ENCODE data around the gene ERAP2.

DNA sequence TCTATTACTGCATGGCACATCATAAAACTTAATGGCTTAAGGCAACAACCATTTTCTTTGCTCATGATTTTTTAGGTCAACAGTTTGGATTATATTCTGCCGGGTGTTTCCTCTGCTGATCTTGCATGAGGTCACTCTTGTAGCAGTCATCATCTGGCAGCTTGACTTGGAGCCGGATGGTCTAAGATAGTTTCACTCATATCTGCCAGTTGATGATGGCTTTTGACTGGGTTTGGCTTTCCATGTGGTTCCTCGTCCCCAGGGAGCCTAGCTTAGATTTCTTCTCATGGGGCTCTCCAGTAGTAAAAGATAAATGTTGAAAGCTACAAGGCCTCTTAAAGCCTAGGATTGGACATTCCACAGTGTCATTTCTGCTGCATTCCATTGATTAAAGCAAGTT is 87.0 kb downstream of the ERAP2 start:
- TF ChIP-seq EZH2 (IDR thresholded peaks at IDR 0.05) (no peak), FOXP2 (optimal IDR thresholded peaks at IDR 0.05; ENCODE audit: control extremely low read depth, extremely low read length, insufficient read depth) (no peak), POLR2AphosphoS5 (IDR thresholded peaks at IDR 0.05; ENCODE audit: borderline replicate concordance, low read depth, low read length) (no peak)
